Muscle layer of duodenum (tissue), 2 donors: Measurements from ENCODE around the gene HTR4.
"Not testable (repeated sequence)": the region's sequence is repeated elsewhere in the genome, so short reads cannot be mapped to it uniquely, and the experiment has no call there.

Experiments
- H3K27ac ChIP-seq: one replicate; pipeline ENCODE4 v1.7.0; 2013; ENCODE audit warnings: mild to moderate bottlenecking, low read length
- H3K27me3 ChIP-seq: one replicate; pipeline ENCODE4 v1.7.0; 2013; ENCODE audit warnings: low read depth, mild to moderate bottlenecking, control low read depth, low read length
- H3K36me3 ChIP-seq, 2 donors: one replicate each; pipeline ENCODE4 v1.7.0; 2013; ENCODE audit warnings: low read length in 2 of 2, control low read depth in 1 of 2, mild to moderate bottlenecking in 1 of 2; ENCODE audit not compliant: insufficient read depth in 2 of 2, control insufficient read depth in 1 of 2
- H3K4me1 ChIP-seq, 2 donors: one replicate each; pipeline ENCODE4 v1.7.0; 2013; ENCODE audit warnings: low read length in 2 of 2, mild to moderate bottlenecking in 2 of 2, control low read depth in 1 of 2, moderate library complexity in 1 of 2; ENCODE audit not compliant: insufficient read depth in 2 of 2, control insufficient read depth in 1 of 2
- H3K4me3 ChIP-seq, 2 donors: one replicate each; pipeline ENCODE4 v1.7.0; 2013; ENCODE audit warnings: low read length in 2 of 2, low read depth in 1 of 2, mild to moderate bottlenecking in 1 of 2
- H3K9me3 ChIP-seq, 2 donors: one replicate each; pipeline ENCODE4 v1.7.0; 2013; ENCODE audit warnings: low read length in 2 of 2, control low read depth in 1 of 2, mild to moderate bottlenecking in 1 of 2; ENCODE audit not compliant: control insufficient read depth in 1 of 2
- donor health status: healthy.

Gene HTR4

GRCh38 chr5:148558892-148559291 lies 95.4 kb downstream of the HTR4 start:
- H3K4me1 ChIP-seq, result peaks cover 0 to 7% of the 10 kb centered on the region in 2 donors

GRCh38 chr5:148556835-148557234 lies 97.5 kb downstream of the HTR4 start:
- H3K4me1 ChIP-seq, result peaks cover 0 to 5% of the 10 kb centered on the region in 2 donors
- H3K9me3 ChIP-seq, result no peaks in the 10 kb centered on the region

More at GRCh38 chr5:148558892-148559291, 95.4 kb downstream of the HTR4 start:
- H3K36me3 ChIP-seq, result no peaks in the 10 kb centered on the region
- no peaks in the 10 kb centered on the region for H3K9me3 ChIP-seq
- H3K27ac ChIP-seq, result no peak overlapping the region
- H3K4me3 ChIP-seq, result no peak overlapping the region
- H3K27me3 ChIP-seq, result no peaks in the 10 kb centered on the region

GRCh38 chr5:148554621-148555020 lies 99.7 kb downstream of the HTR4 start:
- H3K27me3 ChIP-seq, result no peaks in the 10 kb centered on the region
- H3K4me1 ChIP-seq, result no peaks in the 10 kb centered on the region
- H3K9me3 ChIP-seq, result no peaks in the 10 kb centered on the region
- no peak overlapping the region for H3K27ac ChIP-seq
- H3K36me3 ChIP-seq, result no peaks in the 10 kb centered on the region
- no peak overlapping the region for H3K4me3 ChIP-seq

More at GRCh38 chr5:148556835-148557234, 97.5 kb downstream of the HTR4 start:
- H3K4me3 ChIP-seq, result no peak overlapping the region
- no peak overlapping the region for H3K27ac ChIP-seq
- H3K36me3 ChIP-seq, result no peaks in the 10 kb centered on the region
- H3K27me3 ChIP-seq, result no peaks in the 10 kb centered on the region

GRCh38 chr5:148543727-148544126 lies 110.6 kb downstream of the HTR4 start:
- no peaks in the 10 kb centered on the region for H3K4me1 ChIP-seq
- H3K4me3 ChIP-seq, result no peak overlapping the region
- no peaks in the 10 kb centered on the region for H3K36me3 ChIP-seq
- no peak overlapping the region for H3K27ac ChIP-seq
- H3K27me3 ChIP-seq, result no peaks in the 10 kb centered on the region
- peaks cover 5 to 7% of the 10 kb centered on the region in 2 donors for H3K9me3 ChIP-seq

GRCh38 chr5:148542812-148543211 lies 111.5 kb downstream of the HTR4 start:
- Histone ChIP-seq H3K27me3 (no peaks in the 10 kb centered on the region), H3K36me3 (no peaks in the 10 kb centered on the region), H3K9me3 (peaks cover 5 to 7% of the 10 kb centered on the region in 2 donors), H3K27ac (no peak overlapping the region), H3K4me1 (no peaks in the 10 kb centered on the region), H3K4me3 (no peak overlapping the region)

GRCh38 chr5:148541054-148541835 lies 113.1 kb downstream of the HTR4 start:
- Histone ChIP-seq H3K27me3 (no peaks in the 10 kb centered on the region), H3K4me3 (no peak overlapping the region), H3K27ac (no peak overlapping the region), H3K9me3 (peaks cover 5 to 7% of the 10 kb centered on the region in 2 donors), H3K4me1 (no peaks in the 10 kb centered on the region), H3K36me3 (no peaks in the 10 kb centered on the region)

- Histone ChIP-seq H3K36me3 (no peaks in the 10 kb centered on the region), H3K4me1 (no peaks in the 10 kb centered on the region), H3K27ac (no peak overlapping the region), H3K27me3 (no peaks in the 10 kb centered on the region), H3K9me3 (peaks cover 5 to 7% of the 10 kb centered on the region in 2 donors), H3K4me3 (no peak overlapping the region)
Observed at GRCh38 chr5:148540647-148541046, 113.7 kb downstream of the HTR4 start.

- H3K36me3 ChIP-seq, result no peaks in the 10 kb centered on the region
Observed at GRCh38 chr5:148539851-148540250, 114.5 kb downstream of the HTR4 start.

GRCh38 chr5:148535190-148535589 lies 119.1 kb downstream of the HTR4 start:
- Histone ChIP-seq H3K4me1 (no peaks in the 10 kb centered on the region), H3K27me3 (no peaks in the 10 kb centered on the region), H3K4me3 (no peak overlapping the region), H3K9me3 (peaks cover 5 to 15% of the 10 kb centered on the region in 2 donors), H3K36me3 (no peaks in the 10 kb centered on the region), H3K27ac (no peak overlapping the region)

More at GRCh38 chr5:148539851-148540250, 114.5 kb downstream of the HTR4 start:
- Histone ChIP-seq H3K4me1 (no peaks in the 10 kb centered on the region), H3K4me3 (no peak overlapping the region), H3K27ac (no peak overlapping the region), H3K9me3 (peaks cover 5 to 7% of the 10 kb centered on the region in 2 donors), H3K27me3 (no peaks in the 10 kb centered on the region)

GRCh38 chr5:148532969-148533670 lies 121.2 kb downstream of the HTR4 start:
- no peaks in the 10 kb centered on the region for H3K36me3 ChIP-seq
- no peak overlapping the region for H3K4me3 ChIP-seq
- peaks cover 0 to 20% of the 10 kb centered on the region in 2 donors for H3K9me3 ChIP-seq
- no peak overlapping the region for H3K27ac ChIP-seq
- H3K27me3 ChIP-seq, result no peaks in the 10 kb centered on the region
- H3K4me1 ChIP-seq, result no peaks in the 10 kb centered on the region

GRCh38 chr5:148529450-148529849 lies 124.9 kb downstream of the HTR4 start:
- not testable (repeated sequence) for H3K27me3 ChIP-seq, H3K36me3 ChIP-seq, H3K4me1 ChIP-seq, H3K27ac ChIP-seq, H3K4me3 ChIP-seq
- peaks cover 0 to 20% of the 10 kb centered on the region in 2 donors for H3K9me3 ChIP-seq
